B cell (primary cell): ENCODE measurements around the gene PRKCB. TPM values are rescaled to one million over a fixed set of nuclear protein-coding genes. Genes with fewer than 3 reads are reported as not detected.

Source experiments
- ATAC-seq: fragments of 200-7000 bp; cut with Tn5 transposase; one replicate; pipeline ENCODE4 v1.10.0; 2021; ENCODE audit warnings: low read depth, mild to moderate bottlenecking, moderate number of reproducible peaks, moderate library complexity
- CTCF ChIA-PET: fragments of 350-600 bp; sonication (Branson Sonifier 250); formaldehyde crosslinking; loops from one replicate; lab custom pipeline; 2021; ENCODE audit warnings: antibody characterized with exemption, inconsistent platforms; lab: Charles Lee
- POLR2A ChIA-PET: fragments of 350-600 bp; sonication (Branson Sonifier 250); formaldehyde crosslinking; loops from one replicate; lab custom pipeline; 2021; ENCODE audit warnings: antibody characterized with exemption; lab: Charles Lee
- DNase-seq: peaks from one replicate; pipeline ENCODE4 v3.0.0; 2013
- H2AFZ ChIP-seq: 2 replicates; pipeline ENCODE4 v1.6.1; 2012; ENCODE audit warnings: mild to moderate bottlenecking, low read depth, low read length; ENCODE audit not compliant: insufficient read depth, poor library complexity, severe bottlenecking
- H3K27ac ChIP-seq, 2 donors: 1 replicate in 1 of 2; 2 replicates in 1 of 2; pipeline ENCODE4 v1.5.1; 2012 to 2013; ENCODE audit warnings: low read length in 2 of 2, mild to moderate bottlenecking in 2 of 2, moderate library complexity in 1 of 2
- H3K27me3 ChIP-seq, 4 experiments: fragments of 200-600 bp in 1 of 4; sonication (generic) in 1 of 4; replicated peaks in 1 of 4; 1 replicate in 2 of 4; 2 replicates in 2 of 4; pipeline versions ENCODE4 v1.6.1 to v1.7.0; 2013 to 2016; ENCODE audit warnings: low read length in 3 of 4, mild to moderate bottlenecking in 2 of 4, mixed read lengths in 1 of 4, moderate library complexity in 1 of 4; ENCODE audit not compliant: insufficient read depth in 4 of 4, control insufficient read depth in 3 of 4; ENCODE audit errors: control extremely low read depth in 1 of 4
- H3K36me3 ChIP-seq, 2 experiments: replicated peaks in 1 of 2; 1 replicate in 1 of 2; 2 replicates in 1 of 2; pipeline versions ENCODE4 v1.6.1 to v1.7.1; 2013; ENCODE audit warnings: low read length in 1 of 2; ENCODE audit not compliant: insufficient read depth in 2 of 2, control insufficient read depth in 1 of 2; ENCODE audit errors: control extremely low read depth in 1 of 2, extremely low read depth in 1 of 2
- H3K4me1 ChIP-seq, 2 donors: fragments of 200-600 bp in 1 of 2; sonication (generic) in 1 of 2; 1 replicate in 1 of 2; 2 replicates in 1 of 2; pipeline versions ENCODE4 v1.5.1 to v1.6.1; 2013 to 2017; ENCODE audit warnings: low read length in 2 of 2; ENCODE audit not compliant: control insufficient read depth in 2 of 2, insufficient read depth in 2 of 2
- H3K4me2 ChIP-seq: replicated peaks from 2 replicates; pipeline ENCODE3; 2012; ENCODE audit warnings: mild to moderate bottlenecking, low read depth, low read length; ENCODE audit not compliant: poor library complexity, severe bottlenecking
- H3K4me3 ChIP-seq, 5 experiments: fragments of 200-600 bp in 1 of 5; sonication (generic) in 1 of 5; 1 replicate in 3 of 5; 2 replicates in 2 of 5; pipeline versions ENCODE4 v1.5.1 to v1.7.0; 2011 to 2016; ENCODE audit warnings: low read length in 4 of 5, mild to moderate bottlenecking in 4 of 5, low read depth in 2 of 5, control low read depth in 1 of 5, moderate library complexity in 1 of 5; ENCODE audit not compliant: insufficient read depth in 1 of 5; ENCODE audit errors: control extremely low read depth in 1 of 5, extremely low read depth in 1 of 5
- H3K79me2 ChIP-seq: fragments of 200-600 bp; sonication (generic); one replicate; pipeline ENCODE4 v1.6.0; 2016; ENCODE audit warnings: low read length; ENCODE audit not compliant: control insufficient read depth, insufficient read depth
- H3K9ac ChIP-seq: fragments of 200-600 bp; sonication (generic); 2 replicates; pipeline ENCODE4 v1.6.1; 2017; ENCODE audit warnings: mild to moderate bottlenecking, low read length, moderate library complexity
- H3K9me3 ChIP-seq, 3 donors: one replicate each; pipeline versions ENCODE4 v1.6.1 to v1.7.1; 2013; ENCODE audit warnings: low read length in 2 of 3; ENCODE audit not compliant: control insufficient read depth in 2 of 3, insufficient read depth in 1 of 3; ENCODE audit errors: control extremely low read depth in 1 of 3
- H4K20me1 ChIP-seq: 2 replicates; pipeline ENCODE4 v1.6.0; 2012; ENCODE audit warnings: mild to moderate bottlenecking, low read length; ENCODE audit not compliant: insufficient read depth, control insufficient read depth, poor library complexity, severe bottlenecking
- H3K27ac Mint-ChIP-seq: one replicate; pipeline ENCODE4 v1.8.0; 2021; ENCODE audit warnings: mixed read lengths
- H3K27me3 Mint-ChIP-seq: one replicate; pipeline ENCODE4 v1.8.0; 2021; ENCODE audit warnings: mixed read lengths
- H3K4me1 Mint-ChIP-seq: one replicate; pipeline ENCODE4 v1.8.0; 2021; ENCODE audit warnings: mixed read lengths
- H3K4me3 Mint-ChIP-seq: one replicate; pipeline ENCODE4 v1.8.0; 2021; ENCODE audit warnings: mixed read lengths
- H3K9me3 Mint-ChIP-seq: one replicate; pipeline ENCODE4 v1.8.0; 2022; ENCODE audit warnings: mixed read lengths; ENCODE audit not compliant: insufficient read depth
- CTCF ChIP-seq: fragments of 200-600 bp; IDR thresholded peaks from one replicate; pipeline ENCODE4 v1.8.0; 2022; ENCODE audit warnings: antibody characterized with exemption, mild to moderate bottlenecking
- EZH2 ChIP-seq: IDR thresholded peaks from 2 replicates; pipeline ENCODE4 v1.6.1; 2012; ENCODE audit warnings: borderline replicate concordance, low read depth, mild to moderate bottlenecking, moderate library complexity, low read length; ENCODE audit not compliant: insufficient read depth, poor library complexity, severe bottlenecking
- WGBS: methylation state at CpG from one replicate; pipeline ENCODE4 v1.1.5; 2013; ENCODE audit warnings: missing lambda C conversion rate; ENCODE audit not compliant: insufficient coverage; 5-methylcytosine and 5-hydroxymethylcytosine counted together
- intact Hi-C: fragments of 100-400 bp; cut with micrococcal nuclease; formaldehyde crosslinking; loops from one replicate; pipeline ENCODE4 v1.10.0; 2022
- polyA plus RNA-seq: library from polyadenylated mRNA; depleted of rRNA; stranded (reverse); fragments of >200 nt; gene quantifications from 2 replicates; pipeline ENCODE4 v1.2.3, GENCODE V29; 2012
- total RNA-seq, 2 donors: library from RNA; stranded (reverse); fragments of 120-200 nt in 1 of 2; gene quantifications; 1 replicate in 1 of 2; 2 replicates in 1 of 2; pipeline versions ENCODE4 v1.2.3 to v1.2.4, GENCODE V29; 2013 to 2022

Gene PRKCB
- total and polyA plus RNA-seq, 2 donors (not counting 1 experiment from before 2014, with no cell fraction given), result 106 to 373 TPM

DNA sequence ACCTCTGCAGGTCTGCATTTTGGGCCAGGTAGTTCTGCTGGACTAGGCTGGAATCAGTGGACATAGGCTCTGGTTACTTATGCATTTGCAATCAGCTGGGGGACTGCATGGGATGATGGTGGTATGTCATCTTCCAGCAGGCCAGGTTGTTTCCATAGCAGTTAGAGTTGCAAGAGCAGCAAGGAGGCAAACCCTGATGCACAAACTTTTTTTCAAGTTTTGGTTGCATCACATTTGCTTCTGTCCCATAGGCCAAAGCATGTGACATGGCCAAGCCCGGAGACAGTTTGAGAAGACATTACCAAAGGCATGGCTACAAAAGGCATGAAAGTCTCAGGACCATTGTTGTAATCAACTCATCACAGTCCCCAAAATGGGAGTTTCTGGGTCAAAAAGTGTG, 58.2 kb downstream of the PRKCB start:
- H3K9me3 ChIP-seq, result no peaks in the 10 kb centered on the region
- intact Hi-C loops, result no loop called here
- CTCF ChIA-PET, result interaction anchor here (0.8 to 1.1 kb wide), 3 partner anchors 9 to 91 kb away, joined by 3 to 4 read pairs (median 3); no protein-coding TSS in a partner anchor
- no CpG with 5 or more reads among the region's 1 CpG for WGBS
- peak overlapping the region in 1 of 2 donors; percentile 37 for H3K27ac ChIP-seq
- peaks cover 83% of the 10 kb centered on the region for H3K4me1 Mint-ChIP-seq
- H3K4me3 Mint-ChIP-seq, result no peak overlapping the region
- H3K4me2 ChIP-seq, result no peak overlapping the region
- H3K4me3 ChIP-seq, result no peak overlapping the region
- POLR2A ChIA-PET, result no interaction called here
- H3K36me3 ChIP-seq, result peaks cover 6 to 44% of the 10 kb centered on the region in 2 experiments
- peak overlapping the region; percentile 42 for H3K27ac Mint-ChIP-seq
- H4K20me1 ChIP-seq, result peaks cover 67% of the 10 kb centered on the region
- H3K79me2 ChIP-seq, result peaks cover 96% of the 10 kb centered on the region
- DNase-seq, result no peak
- H3K9ac ChIP-seq, result no peak overlapping the region
- TF ChIP-seq EZH2 (no peak), CTCF (no peak)
- H3K4me1 ChIP-seq, result peaks cover 55 to 61% of the 10 kb centered on the region in 2 donors
- H3K27me3 Mint-ChIP-seq, result no peaks in the 10 kb centered on the region
- no peak overlapping the region for H2AFZ ChIP-seq
- no peaks in the 10 kb centered on the region for H3K27me3 ChIP-seq
- no peak for ATAC-seq
- no peaks in the 10 kb centered on the region for H3K9me3 Mint-ChIP-seq

DNA sequence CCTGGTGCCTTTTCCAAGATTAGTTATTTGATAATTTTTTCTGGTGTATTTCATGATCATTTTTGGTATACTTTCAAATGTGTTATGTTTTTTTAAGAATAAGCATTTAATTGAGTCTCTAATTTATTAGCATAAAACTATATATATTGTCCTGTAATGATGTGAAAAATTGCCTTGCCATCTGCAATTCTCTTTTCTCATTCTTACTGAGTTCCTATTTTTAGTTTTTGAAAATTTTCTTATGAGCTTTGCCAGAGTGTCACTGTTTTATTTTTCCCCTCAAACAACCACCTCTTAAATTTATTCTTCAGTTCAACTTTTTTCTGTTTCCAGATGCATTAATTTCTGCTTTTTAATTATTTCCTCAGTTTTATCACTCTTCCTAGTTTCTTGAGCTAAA, 59.3 kb downstream of the PRKCB start:
- Mint-ChIP-seq H3K27me3 (no peaks in the 10 kb centered on the region), H3K4me1 (peaks cover 81% of the 10 kb centered on the region), H3K27ac (peak overlapping the region; percentile 29), H3K9me3 (no peaks in the 10 kb centered on the region), H3K4me3 (no peak overlapping the region)
- Histone ChIP-seq H3K27ac (peak overlapping the region in 1 of 2 donors; percentile 37), H4K20me1 (peaks cover 59% of the 10 kb centered on the region), H2AFZ (no peak overlapping the region), H3K4me2 (peak overlapping the region; percentile 17), H3K27me3 (no peaks in the 10 kb centered on the region), H3K4me3 (no peak overlapping the region), H3K9me3 (no peaks in the 10 kb centered on the region), H3K79me2 (peaks cover 96% of the 10 kb centered on the region), H3K36me3 (peaks cover 3 to 41% of the 10 kb centered on the region in 2 experiments), H3K4me1 (peaks cover 52 to 60% of the 10 kb centered on the region in 2 donors), H3K9ac (no peak overlapping the region)
- intact Hi-C loops, result no loop called here
- POLR2A ChIA-PET, result no interaction called here
- ATAC-seq, result no peak
- no peak for DNase-seq
- no peak for TF ChIP-seq CTCF
- TF ChIP-seq EZH2, result no peak
- CTCF ChIA-PET, result interaction anchor here (1.0 to 1.3 kb wide), 2 partner anchors 10 to 18 kb away, joined by 3 to 5 read pairs; no protein-coding TSS in a partner anchor
